SW 1271 (cell line): ENCODE results near the gene RAP1GAP2.
"Not testable (repeated sequence)": the region's sequence is repeated elsewhere in the genome, so short reads cannot be mapped to it uniquely, and the experiment has no call there.

Experiments used
- DNase-seq, 2 experiments: peaks; one replicate each; lab custom pipeline; 2025; lab: John Stamatoyannopoulos, UW

The RAP1GAP2 gene

DNA sequence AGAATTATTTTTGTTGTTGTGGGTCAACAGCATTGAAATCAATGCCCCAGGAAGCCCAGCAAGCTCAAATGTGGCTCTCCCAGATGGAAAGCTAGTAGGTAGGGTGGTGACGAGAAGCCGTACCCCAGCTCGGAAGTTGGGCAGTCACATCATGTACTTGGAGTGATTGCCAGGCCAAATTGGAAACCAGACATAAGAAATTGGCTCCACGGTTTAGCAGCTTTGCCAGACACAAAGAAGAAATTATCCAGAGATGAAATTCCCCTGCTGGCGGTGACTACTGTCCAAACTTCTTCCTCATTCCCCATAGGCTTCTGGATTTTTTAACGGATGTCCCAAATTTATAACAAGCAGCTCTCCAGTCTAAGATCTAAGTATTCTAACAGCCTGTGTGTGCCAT is 171.3 kb downstream of the RAP1GAP2 start:
- no peak for DNase-seq

DNA sequence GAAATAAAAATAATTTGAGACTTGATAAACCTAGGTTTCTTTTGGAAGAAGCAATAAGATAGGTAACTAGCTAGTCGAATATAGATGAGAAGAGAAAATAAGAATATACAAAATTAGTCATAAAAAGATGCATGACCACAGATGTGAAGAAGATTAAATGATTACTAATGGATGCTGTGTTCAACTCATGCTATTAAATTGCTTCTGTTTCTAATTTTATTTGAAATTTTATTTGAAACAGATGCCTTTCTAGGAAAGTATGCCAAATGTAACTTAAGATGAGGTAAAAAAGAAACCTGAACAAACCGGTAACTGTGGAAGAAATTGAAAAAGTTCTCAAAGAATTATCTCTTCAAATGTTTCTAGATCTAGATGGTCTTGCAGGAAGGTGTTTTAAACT is 175.6 kb downstream of the RAP1GAP2 start:
- no peak for DNase-seq

DNA sequence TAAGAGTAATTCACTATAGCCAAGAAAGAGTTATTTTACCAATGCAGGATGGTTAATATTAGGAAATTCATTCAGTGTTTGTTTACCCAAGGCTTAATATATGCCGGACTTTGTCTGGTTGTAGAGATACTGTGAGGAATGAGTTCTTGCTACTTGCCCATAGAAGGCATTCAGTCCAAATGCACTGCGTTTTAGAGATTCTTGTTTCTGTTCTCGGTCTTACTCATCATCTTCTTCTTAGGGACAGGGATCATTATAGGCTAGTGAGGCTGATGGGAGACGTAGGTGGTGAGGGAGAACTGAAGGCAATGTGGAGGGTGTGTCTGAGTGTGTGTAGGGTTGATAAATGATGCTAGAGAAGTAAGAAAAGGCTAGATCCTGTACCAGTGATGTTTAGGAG is 176.5 kb downstream of the RAP1GAP2 start:
- DNase-seq = no peak

DNA sequence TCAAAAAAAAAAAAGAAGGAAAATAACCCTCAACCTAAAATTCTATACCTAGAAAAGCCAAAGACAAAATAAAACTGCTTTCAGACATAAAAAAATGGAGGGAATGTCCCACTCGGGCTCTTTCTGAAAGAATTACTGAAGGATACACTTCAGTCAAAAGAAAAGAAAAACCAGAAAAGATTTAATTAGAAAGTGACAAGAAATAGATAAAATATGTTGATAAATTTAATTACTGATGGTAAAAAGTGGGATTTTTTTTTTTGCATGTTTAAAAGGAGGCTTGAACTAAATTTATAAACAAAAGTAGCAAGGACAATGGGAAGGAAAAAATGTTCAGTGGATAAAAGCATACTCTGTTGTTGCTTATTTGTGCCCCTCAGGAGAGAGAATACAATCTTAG is 178.1 kb downstream of the RAP1GAP2 start:
- DNase-seq = no peak

DNA sequence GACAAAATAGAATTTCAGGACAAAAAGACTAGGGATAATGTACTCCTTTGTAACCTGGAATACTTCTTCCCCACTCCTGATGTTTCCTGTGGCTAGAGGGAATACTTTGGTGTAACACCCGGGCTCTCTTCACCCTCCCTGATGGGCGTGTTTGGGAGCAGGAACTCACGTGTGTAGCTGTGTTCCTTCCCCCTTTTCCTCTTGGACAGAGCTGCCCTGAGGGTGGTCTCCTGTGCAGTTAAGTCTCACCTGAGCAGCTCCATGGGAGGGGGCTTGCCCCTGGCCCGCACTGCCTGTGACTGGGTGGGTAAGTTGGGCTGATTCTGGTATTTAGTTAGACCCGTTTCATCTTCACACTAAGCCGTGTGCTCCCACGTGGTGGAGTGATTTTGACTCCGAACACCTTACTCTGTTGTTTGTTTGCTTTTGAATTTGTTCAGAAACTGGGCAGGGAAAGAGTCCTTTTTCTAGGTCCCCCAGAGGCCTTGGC is 179.3 kb downstream of the RAP1GAP2 start:
- DNase-seq = no peak

DNA sequence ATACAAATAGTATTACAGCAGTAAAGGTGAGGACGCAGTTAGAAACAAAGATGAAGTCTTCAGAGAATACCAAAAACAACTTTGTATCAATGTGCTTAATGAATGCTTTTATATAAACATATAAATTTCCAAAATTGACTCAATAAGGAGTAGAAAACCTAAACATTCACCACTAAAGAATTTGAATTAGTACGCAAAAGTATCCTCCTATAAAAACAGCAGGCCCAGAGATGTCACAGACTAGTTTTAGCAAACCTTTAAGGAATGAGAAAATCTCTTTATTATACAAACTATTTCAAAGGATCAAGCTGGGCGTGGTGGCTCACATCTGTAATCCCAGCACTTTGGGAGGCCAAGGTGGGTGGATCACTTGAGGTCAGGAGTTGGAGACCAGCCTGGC is 180.9 kb downstream of the RAP1GAP2 start:
- DNase-seq = no peak

DNA sequence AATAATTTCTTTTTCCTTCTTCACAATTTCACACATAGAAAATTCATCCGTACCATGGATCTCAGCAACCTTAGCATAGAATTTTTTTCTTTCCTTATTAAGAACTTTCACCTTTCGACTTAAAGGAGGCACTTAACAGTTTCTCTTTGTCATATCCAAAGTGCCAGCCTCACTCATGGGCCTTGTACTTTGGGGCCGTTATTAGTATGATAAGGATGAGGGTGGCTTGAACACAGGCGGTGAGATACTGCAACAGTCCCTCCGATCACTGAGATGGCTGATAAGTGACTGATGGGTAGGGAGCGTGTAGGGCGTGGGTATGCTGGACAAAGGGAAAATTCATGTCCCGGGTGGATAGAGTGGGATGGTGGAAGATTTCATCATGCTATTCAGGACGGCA is 181.9 kb downstream of the RAP1GAP2 start:
- DNase-seq = no peak

DNA sequence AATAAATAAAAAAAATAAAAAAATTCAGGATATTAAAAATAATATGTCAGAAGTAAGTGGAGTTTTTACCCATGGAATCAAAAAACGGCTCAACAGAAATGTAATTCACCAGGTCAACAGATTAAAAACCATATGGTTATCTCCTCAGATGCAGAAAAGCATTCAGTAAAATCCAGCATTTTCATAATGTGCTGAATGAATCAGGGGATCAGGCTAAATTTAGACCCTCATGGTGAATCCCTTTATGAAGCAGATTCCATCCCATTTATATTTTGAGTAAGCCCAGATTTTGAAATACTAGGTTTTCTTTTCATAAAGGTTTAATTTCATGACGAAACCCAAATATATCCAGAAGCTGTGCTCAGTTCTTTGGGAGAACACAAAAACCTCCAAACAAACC is 182.8 kb downstream of the RAP1GAP2 start:
- no peak for DNase-seq

DNA sequence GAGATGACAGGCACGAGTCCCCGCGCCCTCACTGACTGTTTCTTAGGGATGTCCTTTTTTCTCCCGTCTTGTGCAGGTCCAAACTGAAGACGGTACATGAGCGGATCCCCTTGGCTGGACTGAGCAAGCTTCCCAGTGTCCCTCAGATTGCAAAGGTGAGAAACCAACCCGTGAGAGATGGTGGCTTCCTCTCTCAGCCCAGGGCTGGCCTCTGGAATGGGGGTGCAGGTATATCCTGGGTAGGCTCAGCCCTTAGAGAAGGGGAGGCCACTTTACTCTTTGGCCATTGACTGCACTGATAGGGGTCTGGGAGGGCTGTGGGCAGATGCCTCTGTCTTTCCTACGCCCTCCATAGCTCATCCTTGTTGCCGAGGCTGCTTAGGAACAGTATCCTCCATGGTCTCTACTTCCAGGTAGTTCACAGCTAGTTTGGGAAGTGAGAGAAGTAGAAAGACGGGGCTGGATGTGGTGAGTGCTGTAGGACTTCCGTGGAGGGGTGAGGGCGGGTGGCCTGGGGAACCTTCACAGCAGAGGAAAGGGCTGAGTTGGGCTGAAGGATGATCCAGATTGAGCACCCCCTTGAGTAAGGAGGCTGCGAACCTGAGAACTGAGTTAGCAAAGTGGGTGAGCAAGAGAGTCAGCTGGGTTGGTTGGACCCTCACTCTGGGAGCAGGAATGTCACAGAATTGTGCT is 184.1 kb downstream of the RAP1GAP2 start:
- no peak for DNase-seq

DNA sequence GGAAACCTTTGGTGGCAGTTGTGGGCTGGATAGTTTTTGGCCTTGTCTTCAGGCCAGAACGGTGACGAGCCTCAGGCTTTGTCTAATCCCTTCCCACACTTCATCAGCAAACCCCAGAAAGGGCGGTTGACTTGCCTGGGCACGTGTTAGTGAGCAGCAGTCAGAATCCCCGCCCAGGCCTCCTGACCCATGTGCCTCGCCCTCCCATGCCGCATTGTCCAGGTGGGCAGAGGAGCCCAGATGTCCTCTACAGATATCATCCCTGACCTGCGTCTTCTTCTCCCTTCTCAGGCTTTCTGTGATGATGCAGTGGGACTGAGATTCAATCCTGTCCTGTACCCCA is 184.6 kb downstream of the RAP1GAP2 start:
- no peak for DNase-seq

DNA sequence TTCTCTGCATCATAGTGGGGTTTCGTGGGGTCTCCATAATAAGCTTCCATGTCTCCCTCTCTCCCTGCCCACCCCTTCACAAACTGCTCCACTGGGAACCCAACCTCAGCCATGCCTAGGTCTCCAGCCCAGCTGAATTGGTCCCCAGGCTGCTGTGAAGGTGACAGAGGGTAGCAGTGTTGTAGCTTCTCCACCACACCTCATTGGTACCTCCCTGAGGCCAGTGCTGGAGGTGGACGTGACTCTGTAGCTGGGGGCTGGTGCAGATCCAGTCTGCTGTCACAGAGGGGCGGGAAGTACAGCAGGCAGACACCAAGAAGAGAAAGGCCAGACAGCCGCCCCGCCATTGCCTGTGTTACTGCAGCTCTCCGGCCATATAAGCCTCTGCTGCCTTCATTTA is 185.1 kb downstream of the RAP1GAP2 start:
- DNase-seq = no peak

DNA sequence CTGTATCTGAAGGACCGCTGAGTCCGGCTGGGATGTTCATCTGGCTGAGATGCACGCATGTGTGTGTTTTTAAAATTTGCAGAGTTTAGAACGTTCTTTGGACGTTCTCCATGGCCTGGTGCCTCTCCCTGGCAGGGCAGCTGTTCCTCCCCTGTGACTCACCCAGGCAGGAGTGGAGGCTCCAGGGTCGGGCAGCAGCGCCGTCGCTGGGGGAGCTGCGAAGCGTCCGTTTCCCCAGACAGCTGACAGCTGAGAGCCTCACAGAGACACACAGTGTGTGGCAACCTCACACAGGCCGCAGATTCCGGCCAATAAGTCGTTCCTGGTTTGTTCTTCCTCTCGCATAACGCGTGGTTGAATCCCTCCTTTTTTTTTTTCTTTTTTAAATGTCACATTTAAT is 186.6 kb downstream of the RAP1GAP2 start:
- no peak for DNase-seq

DNA sequence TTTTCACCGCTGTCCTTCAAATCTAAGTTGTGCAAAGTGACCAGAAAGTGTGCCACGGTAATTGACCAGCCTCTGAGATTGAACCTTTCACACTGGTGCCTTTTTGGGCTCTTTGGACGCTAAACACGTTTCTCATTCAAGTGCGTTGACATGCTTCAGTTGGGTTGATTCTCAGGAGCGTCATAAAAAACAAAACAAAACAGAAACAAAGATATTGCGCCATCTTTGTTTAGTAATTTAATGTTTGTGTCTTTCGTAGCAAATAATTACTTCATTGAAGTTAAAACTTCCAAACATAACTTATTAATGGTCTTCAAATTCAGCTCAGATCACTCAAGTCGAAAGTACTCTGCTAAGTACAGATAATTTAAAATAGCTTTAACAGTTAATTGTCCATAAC is 187.0 kb downstream of the RAP1GAP2 start:
- no peak for DNase-seq

DNA sequence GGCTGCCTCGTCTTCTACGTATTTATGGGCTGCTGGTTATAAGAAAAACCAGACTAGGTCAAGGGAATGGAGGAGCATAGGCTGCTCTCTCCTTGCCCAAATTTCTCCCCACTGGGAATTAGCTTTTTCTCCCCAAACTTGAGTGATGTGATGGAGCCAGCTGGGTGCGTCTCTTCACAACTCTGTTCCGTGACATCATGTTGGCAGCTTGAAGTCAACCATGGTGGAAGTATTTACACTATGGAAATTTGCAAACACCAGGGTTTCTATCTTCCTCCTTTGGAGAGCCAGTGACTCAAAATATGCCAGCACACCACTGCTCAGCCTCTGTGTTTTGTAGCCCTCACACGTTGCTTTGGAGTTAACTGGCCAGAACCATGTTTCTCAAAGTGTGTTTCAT is 189.1 kb downstream of the RAP1GAP2 start:
- no peak for DNase-seq

DNA sequence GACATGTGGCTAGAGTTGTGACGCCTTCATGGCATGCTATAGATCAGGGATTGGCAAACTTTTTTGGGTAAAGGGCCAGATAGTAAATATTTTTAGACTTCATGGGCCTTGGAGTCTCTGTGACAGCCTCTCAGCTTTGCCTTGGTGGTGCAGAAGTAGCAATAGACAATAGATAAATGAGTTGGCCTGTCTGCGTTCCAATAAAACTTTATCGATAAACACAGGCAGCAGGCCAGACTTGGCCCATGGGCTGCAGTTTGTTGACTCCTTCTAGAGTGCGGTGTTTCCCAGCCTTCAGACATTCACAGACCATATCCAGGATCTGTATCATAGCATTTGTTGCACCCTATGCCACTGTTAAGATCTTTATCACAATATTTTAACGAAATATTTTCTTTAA is 190.7 kb downstream of the RAP1GAP2 start:
- DNase-seq = no peak

DNA sequence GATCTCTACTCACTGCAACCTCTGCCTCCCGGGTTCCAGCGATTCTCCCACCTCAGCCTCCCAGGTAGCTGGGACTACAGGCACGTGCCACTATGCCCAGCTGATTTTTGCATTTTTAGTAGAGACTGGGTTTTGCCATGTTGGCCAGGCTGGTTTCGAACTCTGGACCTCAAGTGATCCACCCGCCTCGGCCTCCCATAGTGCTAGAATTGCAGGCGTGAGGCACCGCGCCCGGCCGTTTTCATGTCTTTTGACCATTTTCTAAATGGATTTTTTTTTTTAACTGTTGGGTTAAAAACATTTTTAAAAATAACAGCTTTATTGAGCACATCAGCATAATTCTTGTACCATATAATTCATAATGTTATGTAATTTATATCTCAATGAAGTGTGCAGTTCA is 193.2 kb downstream of the RAP1GAP2 start:
- DNase-seq = not testable (repeated sequence)

DNA sequence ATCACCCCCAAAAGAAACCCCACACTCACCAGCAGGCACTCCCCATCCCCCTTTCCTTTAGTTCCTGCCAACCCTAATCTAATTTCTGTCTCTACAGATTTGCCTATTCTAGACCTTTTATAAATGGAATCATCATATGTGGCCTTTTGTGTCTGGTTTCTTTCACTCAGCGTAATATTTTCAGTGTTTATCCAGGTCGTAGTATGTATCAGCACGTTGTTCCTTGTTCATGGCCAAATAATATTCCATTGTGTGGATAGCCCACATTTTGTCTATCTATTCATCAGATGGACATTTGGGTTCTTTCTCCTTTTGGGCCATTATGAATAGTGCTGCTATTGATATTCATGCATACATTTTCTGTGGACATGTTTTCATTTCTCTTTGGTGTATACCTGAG is 193.6 kb downstream of the RAP1GAP2 start:
- no peak for DNase-seq

DNA sequence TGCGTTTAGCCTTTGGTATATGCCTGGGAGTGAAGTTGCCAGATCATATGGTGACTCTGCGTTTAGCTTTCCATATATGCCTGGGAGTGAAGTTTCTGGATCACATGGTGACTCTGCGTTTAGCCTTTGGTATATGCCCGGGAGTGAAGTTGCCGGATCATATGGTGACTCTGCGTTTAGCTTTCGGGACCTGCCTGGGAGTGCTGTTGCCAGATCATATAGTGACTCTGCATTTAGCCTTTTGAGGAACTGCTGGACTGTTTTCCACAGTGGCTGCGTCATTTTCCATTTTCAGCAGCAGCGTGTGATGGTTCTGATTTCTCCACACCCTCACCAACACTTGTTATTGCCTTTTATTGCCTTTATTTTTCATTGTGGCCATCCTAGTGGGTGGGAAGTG is 194.2 kb downstream of the RAP1GAP2 start:
- DNase-seq = no peak

DNA sequence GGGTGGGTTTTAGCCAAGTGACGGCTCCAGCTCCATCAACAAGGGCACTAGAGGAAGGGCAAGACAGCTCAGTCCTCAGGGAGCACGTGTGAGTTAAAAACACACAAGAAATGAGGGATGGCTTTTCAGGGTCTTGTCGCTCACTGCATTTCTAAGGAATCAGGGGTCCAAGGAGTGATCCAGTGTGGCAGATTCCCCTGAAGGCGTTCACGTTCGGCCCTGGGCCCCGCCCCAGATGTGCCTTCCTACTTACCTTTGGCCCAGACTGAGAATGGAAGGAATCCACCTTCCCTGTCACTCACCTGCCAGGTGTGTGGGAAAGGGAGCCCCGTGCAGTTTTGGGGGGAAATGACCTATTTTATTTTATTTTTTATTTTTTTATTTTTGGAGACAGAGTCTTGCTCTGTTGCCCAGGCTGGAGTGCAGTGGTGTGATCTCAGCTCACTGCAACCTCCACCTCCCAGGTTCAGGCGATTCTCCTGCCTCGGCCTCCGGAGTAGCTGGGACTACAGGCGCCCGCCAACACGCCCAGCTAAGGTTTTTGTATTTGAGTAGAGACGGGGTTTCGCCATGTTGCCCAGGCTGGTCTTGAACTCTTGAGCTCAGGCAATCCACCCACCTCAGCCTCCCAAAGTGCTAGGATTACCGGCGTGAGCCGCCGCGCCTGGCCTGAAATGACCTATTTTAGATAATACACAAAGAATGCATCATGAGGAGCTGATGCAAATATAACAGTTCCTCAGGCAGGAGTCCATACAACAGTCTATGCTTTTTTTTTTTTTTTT is 195.3 kb downstream of the RAP1GAP2 start:
- DNase-seq = not testable (repeated sequence)

DNA sequence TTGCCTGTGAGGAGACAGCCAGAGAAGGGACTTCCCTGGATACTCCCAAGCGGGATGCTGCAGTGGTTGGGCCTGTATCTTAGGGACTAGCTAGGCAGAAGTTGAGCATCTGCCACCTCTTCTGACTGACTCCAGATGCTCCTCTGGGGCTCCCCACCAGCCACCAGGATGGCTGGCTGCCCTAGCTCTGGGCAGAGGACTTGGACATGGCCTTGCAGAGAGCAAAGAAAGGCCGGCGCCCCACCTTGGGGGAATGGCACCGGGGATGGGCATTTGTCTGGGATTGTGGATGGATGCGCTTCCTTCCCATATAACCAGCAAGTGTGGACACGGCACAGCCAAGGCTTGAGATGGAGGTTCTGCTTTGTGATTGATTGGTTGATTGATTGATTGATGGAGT is 198.2 kb downstream of the RAP1GAP2 start:
- DNase-seq = no peak

DNA sequence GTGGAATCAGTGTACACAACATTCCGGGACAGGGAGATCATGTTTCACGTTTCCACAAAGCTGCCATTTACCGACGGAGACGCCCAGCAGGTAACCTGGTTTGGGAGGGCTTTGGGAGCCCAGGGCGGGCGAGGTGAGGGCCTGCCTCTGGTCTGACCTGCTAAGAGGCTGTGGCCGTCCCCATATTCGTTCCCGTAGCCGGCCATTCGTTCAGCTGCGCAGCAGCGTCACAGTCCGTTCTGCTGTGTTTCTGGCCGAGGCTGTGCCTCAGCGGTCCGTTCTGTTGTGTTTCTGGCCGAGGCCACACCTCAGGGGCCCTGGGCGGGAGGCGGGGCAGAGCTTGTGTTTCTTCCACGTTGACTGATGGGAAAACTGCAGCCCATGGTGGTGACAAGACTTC is 199.1 kb downstream of the RAP1GAP2 start:
- DNase-seq = no peak

DNA sequence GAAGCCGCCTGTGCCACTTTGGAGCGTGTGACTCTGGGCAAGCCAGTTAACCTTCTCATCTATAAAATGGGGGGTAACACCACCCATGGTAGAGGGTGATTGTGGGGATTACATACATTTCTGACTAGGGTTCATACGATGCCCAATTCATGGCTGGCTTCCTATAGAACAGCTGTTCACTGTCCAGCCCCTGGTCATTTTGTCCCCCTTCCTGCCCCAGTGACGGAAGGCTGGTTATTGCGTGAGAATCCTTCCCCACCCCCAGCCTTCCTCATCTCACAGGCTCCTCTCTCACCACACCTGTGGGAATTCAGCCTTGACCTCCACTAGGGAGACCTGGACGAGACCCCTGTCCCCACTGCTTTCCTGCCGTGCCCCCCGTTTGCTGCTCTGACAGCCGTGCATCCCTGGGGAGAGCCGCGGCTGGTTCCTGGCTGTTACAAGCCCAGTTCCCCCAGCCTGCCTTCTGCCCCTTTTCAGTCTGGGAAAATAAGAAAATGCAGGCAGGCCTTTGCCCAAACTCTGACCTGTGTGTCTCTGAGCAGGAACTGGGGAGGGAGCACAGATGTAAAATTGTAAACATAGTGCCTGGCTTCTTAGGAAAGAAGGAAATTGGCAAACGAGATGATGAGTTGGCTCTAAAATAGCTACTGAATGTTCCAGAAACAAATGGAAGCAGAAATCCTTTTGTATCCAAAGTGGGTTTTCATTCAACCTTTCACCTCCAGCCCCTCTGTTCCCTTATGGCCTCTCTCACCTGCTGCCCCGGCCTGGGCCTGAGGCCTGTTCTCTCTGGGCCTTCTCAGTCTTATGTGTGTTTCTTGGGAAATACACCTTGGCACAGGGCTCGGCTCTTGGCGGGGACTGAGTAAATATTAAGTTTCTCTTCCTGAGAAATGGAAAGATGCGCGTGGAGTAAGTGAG is 199.9 kb downstream of the RAP1GAP2 start:
- no peak for DNase-seq
